SK-N-SH (cell line): ENCODE results near the gene RNF19B. TPM values are rescaled to one million over a fixed set of nuclear protein-coding genes. Genes with fewer than 3 reads are reported as not detected.

Source experiments
- CTCF ChIA-PET: fragments of 300-600, 350-600 bp; formaldehyde crosslinking; extraction: SDS; loops from one replicate; lab custom pipeline; 2021; lab: Yijun Ruan, JAX
- POLR2A ChIA-PET: fragments of 350-600 bp; sonication (Branson Sonifier 250); formaldehyde crosslinking; extraction: SDS; loops from one replicate; lab custom pipeline; 2020; ENCODE audit warnings: antibody characterized with exemption, inconsistent platforms; lab: Yijun Ruan, JAX
- DNase-seq: peaks from one replicate; pipeline ENCODE4 v3.0.0; 2012
- H2AFZ ChIP-seq: fragments of 200-600 bp; sonication (generic); 2 replicates; pipeline ENCODE4 v1.8.1; 2016; ENCODE audit warnings: antibody characterized with exemption, mild to moderate bottlenecking, low read depth
- H3F3A ChIP-seq: fragments of 200-600 bp; sonication (generic); replicated peaks from 2 replicates; pipeline ENCODE3; 2016; ENCODE audit warnings: antibody characterized with exemption, mild to moderate bottlenecking; ENCODE audit not compliant: insufficient read depth
- H3K27ac ChIP-seq, 2 experiments: fragments of 200-500 bp in 1 of 2; fragments of 200-600 bp in 1 of 2; sonication (Bioruptor generic) in 1 of 2; sonication (generic), shearing (Covaris generic) in 1 of 2; 2 replicates each; pipeline versions ENCODE4 v1.5.1 to v1.6.1; 2014 to 2016; ENCODE audit warnings: low read depth in 2 of 2, inconsistent platforms in 1 of 2, low read length in 1 of 2, mild to moderate bottlenecking in 1 of 2, mixed read lengths in 1 of 2
- H3K27me3 ChIP-seq: fragments of 200-600 bp; sonication (generic), shearing (Covaris generic); 2 replicates; pipeline ENCODE4 v1.6.1; 2016; ENCODE audit warnings: mixed run types; ENCODE audit not compliant: insufficient read depth
- H3K36me3 ChIP-seq, 2 experiments: fragments of 200-500 bp in 1 of 2; fragments of 200-600 bp in 1 of 2; sonication (Bioruptor generic) in 1 of 2; sonication (generic) in 1 of 2; replicated peaks in 1 of 2; 2 replicates each; pipeline versions ENCODE3 to v1.5.1; 2014 to 2016; ENCODE audit warnings: low read length in 1 of 2, mild to moderate bottlenecking in 1 of 2; ENCODE audit not compliant: insufficient read depth in 2 of 2, control insufficient read depth in 1 of 2
- H3K4me1 ChIP-seq, 2 experiments: fragments of 200-500 bp in 1 of 2; fragments of 200-600 bp in 1 of 2; sonication (Bioruptor generic) in 1 of 2; sonication (generic), shearing (Covaris generic) in 1 of 2; 2 replicates each; pipeline versions ENCODE4 v1.5.1 to v1.6.1; 2014 to 2016; ENCODE audit warnings: low read depth in 1 of 2, low read length in 1 of 2, mixed run types in 1 of 2; ENCODE audit not compliant: insufficient read depth in 2 of 2, control insufficient read depth in 1 of 2
- H3K4me2 ChIP-seq: fragments of 200-600 bp; sonication (generic), shearing (Covaris generic); 2 replicates; pipeline ENCODE4 v1.6.1; 2017; ENCODE audit warnings: mixed run types
- H3K4me3 ChIP-seq, 2 experiments: fragments of 200-500 bp in 1 of 2; fragments of 200-600 bp in 1 of 2; sonication (Bioruptor generic) in 1 of 2; sonication (generic), shearing (Covaris generic) in 1 of 2; 2 replicates each; pipeline versions ENCODE4 v1.5.1 to v1.8.1; 2014 to 2016; ENCODE audit warnings: low read depth in 2 of 2, inconsistent platforms in 1 of 2, low read length in 1 of 2, mild to moderate bottlenecking in 1 of 2, mixed read lengths in 1 of 2, moderate library complexity in 1 of 2
- H3K79me2 ChIP-seq: fragments of 200-600 bp; sonication (generic); 2 replicates; pipeline ENCODE4 v1.8.1; 2017; ENCODE audit warnings: mild to moderate bottlenecking; ENCODE audit not compliant: insufficient read depth
- H3K9ac ChIP-seq: fragments of 200-600 bp; sonication (generic); 2 replicates; pipeline ENCODE4 v1.6.1; 2017; ENCODE audit warnings: mixed run types
- H3K9me2 ChIP-seq: fragments of 200-600 bp; sonication (generic); 2 replicates; pipeline ENCODE4 v1.6.1; 2017; ENCODE audit warnings: mixed run types
- H3K9me3 ChIP-seq: fragments of 200-600 bp; sonication (generic); 2 replicates; pipeline ENCODE4 v1.6.1; 2017; ENCODE audit warnings: mixed run types, mild to moderate bottlenecking, moderate library complexity
- H4K20me1 ChIP-seq: fragments of 200-600 bp; sonication (generic); 2 replicates; pipeline ENCODE4 v1.6.1; 2017; ENCODE audit warnings: mild to moderate bottlenecking, mixed run types; ENCODE audit not compliant: insufficient read depth
- CHD2 ChIP-seq: fragments of 150-350 bp; IDR thresholded peaks from 2 replicates; pipeline ENCODE4 v1.6.1; 2018; ENCODE audit warnings: low read length; ENCODE audit not compliant: partially characterized antibody
- ELF1 ChIP-seq: IDR thresholded peaks from 2 replicates; pipeline ENCODE4 v1.4.0; 2012
- EP300 ChIP-seq, 2 experiments: IDR thresholded peaks; 2 replicates each; pipeline versions ENCODE4 v1.4.0 to v1.6.1; 2012; ENCODE audit warnings: borderline replicate concordance in 1 of 2, low read depth in 1 of 2, low read length in 1 of 2
- FOSL2 ChIP-seq: IDR thresholded peaks from 2 replicates; pipeline ENCODE4 v1.4.0; 2012; ENCODE audit warnings: low read depth, mild to moderate bottlenecking, moderate library complexity, borderline replicate concordance
- FOXM1 ChIP-seq: IDR thresholded peaks from 2 replicates; pipeline ENCODE4 v1.4.0; 2012; ENCODE audit warnings: low read depth, mild to moderate bottlenecking
- GABPA ChIP-seq: IDR thresholded peaks from 2 replicates; pipeline ENCODE4 v1.4.0; 2012; ENCODE audit warnings: low read depth, mild to moderate bottlenecking
- GATA2 ChIP-seq: sonication (generic); formaldehyde crosslinking; IDR thresholded peaks from 2 replicates; pipeline ENCODE4 v1.5.0; 2020; ENCODE audit warnings: mild to moderate bottlenecking, missing genetic modification reagents
- IRF3 ChIP-seq: fragments of 150-350 bp; IDR thresholded peaks from 2 replicates; pipeline ENCODE4 v1.6.1; 2016; ENCODE audit warnings: mild to moderate bottlenecking, low read depth, low read length
- JUND ChIP-seq: IDR thresholded peaks from 2 replicates; pipeline ENCODE4 v1.4.0; 2012
- MAX ChIP-seq: IDR thresholded peaks from 2 replicates; pipeline ENCODE4 v1.4.0; 2012; ENCODE audit warnings: low read depth
- MEF2A ChIP-seq: IDR thresholded peaks from 2 replicates; pipeline ENCODE4 v1.4.0; 2012; ENCODE audit warnings: low read depth, borderline replicate concordance
- NRF1 ChIP-seq: IDR thresholded peaks from 2 replicates; pipeline ENCODE4 v1.6.1; 2012; ENCODE audit warnings: low read depth, mild to moderate bottlenecking, low read length
- POLR2AphosphoS5 ChIP-seq: IDR thresholded peaks from 2 replicates; pipeline ENCODE4 v1.6.1; 2012; ENCODE audit warnings: low read depth, low read length
- RAD21 ChIP-seq: IDR thresholded peaks from 2 replicates; pipeline ENCODE4 v1.6.1; 2012; ENCODE audit warnings: mild to moderate bottlenecking, low read length
- RCOR1 ChIP-seq: fragments of 150-350 bp; IDR thresholded peaks from 2 replicates; pipeline ENCODE4 v1.6.1; 2017; ENCODE audit warnings: antibody characterized with exemption, low read length
- RFX5 ChIP-seq: IDR thresholded peaks from 2 replicates; pipeline ENCODE4 v1.6.1; 2012; ENCODE audit warnings: mild to moderate bottlenecking, improper control_type of control experiment, low read length
- SIN3A ChIP-seq: IDR thresholded peaks from 2 replicates; pipeline ENCODE4 v1.6.1; 2012; ENCODE audit warnings: low read depth, mild to moderate bottlenecking, low read length, moderate library complexity, borderline replicate concordance
- SMC3 ChIP-seq: IDR thresholded peaks from 2 replicates; pipeline ENCODE4 v1.6.1; 2012; ENCODE audit warnings: low read depth, low read length, improper control_type of control experiment
- TAF1 ChIP-seq: IDR thresholded peaks from 2 replicates; pipeline ENCODE4 v1.6.1; 2012; ENCODE audit warnings: low read depth, mild to moderate bottlenecking, low read length, moderate library complexity, borderline replicate concordance
- TCF12 ChIP-seq: IDR thresholded peaks from 2 replicates; pipeline ENCODE4 v1.4.0; 2012
- TEAD4 ChIP-seq: IDR thresholded peaks from 2 replicates; pipeline ENCODE4 v1.4.0; 2012; ENCODE audit warnings: mild to moderate bottlenecking, borderline replicate concordance; ENCODE audit not compliant: insufficient read depth
- YY1 ChIP-seq: IDR thresholded peaks from 2 replicates; pipeline ENCODE4 v1.4.0; 2012; ENCODE audit warnings: low read depth, mild to moderate bottlenecking
- WGBS: methylation state at CpG from one replicate; pipeline ENCODE4 v1.1.6; 2017; ENCODE audit warnings: low lambda C conversion rate; 5-methylcytosine and 5-hydroxymethylcytosine counted together
- polyA plus RNA-seq, 3 experiments: library from polyadenylated mRNA; depleted of rRNA; stranded (reverse); fragments of >200 nt; gene quantifications; 2 replicates each; pipeline ENCODE4 v1.2.3, GENCODE V29; 2012
- TF ChIP-seq, protein P1 (sequence below): IDR thresholded peaks from 2 replicates; pipeline ENCODE4 v1.4.0; 2012; ENCODE audit warnings: low read depth, borderline replicate concordance
- TF ChIP-seq, protein P2 (sequence below): fragments of 150-350 bp; IDR thresholded peaks from 2 replicates; pipeline ENCODE4 v1.6.1; 2017; ENCODE audit warnings: antibody characterized with exemption, low read length, low read depth, borderline replicate concordance
- TF ChIP-seq, protein P3 (sequence below): IDR thresholded peaks from 2 replicates; pipeline ENCODE4; 2012
- TF ChIP-seq, protein P4 (sequence below): IDR thresholded peaks from 2 replicates; pipeline ENCODE4 v1.4.0; 2012; ENCODE audit warnings: low read depth, borderline replicate concordance

The RNF19B gene
- polyA plus RNA-seq, 1 of the 3 experiments (the other 2 are of a cell fraction), result 20.1 TPM

DNA sequence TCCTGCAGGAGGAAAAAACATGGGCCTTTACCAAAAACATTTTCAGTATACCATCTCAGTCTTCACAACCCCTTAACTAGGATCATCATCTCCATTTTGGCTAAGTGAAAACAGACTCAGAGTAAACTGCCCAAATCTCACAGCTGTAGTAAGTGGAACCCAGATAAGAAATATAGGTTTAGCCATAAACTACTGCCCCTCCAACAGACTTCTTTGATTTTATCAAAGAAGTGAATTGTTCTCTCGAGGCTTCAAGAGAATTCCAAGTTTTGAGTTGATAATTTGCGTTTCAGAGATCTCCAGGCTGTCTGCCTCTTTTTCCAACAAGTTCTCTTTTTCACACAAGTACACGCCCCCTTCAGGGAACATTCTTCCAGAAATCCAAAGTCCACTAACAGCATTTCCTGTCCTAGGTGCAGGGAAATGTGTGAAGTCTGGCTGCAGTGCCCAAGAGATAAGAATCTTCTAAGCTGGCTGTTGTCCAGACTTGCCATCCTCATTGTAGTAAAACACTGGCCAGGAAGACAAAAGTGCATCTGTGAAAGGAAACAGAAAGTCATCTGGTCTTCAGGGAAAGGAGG is 30.8 kb downstream of the RNF19B start:
- H3K36me3 ChIP-seq, result peaks cover 24 to 27% of the 10 kb centered on the region in 2 experiments
- no peak overlapping the region; a peak in 1 of 4 replicates for H3K4me3 ChIP-seq
- no peaks in the 10 kb centered on the region for H3K27me3 ChIP-seq
- DNase-seq, result peak; percentile 79
- peaks cover 31% of the 10 kb centered on the region for H3F3A ChIP-seq
- H3K4me2 ChIP-seq, result peak overlapping the region; percentile 38; the same call in 1 of the 2 replicates
- no peaks in the 10 kb centered on the region for H3K79me2 ChIP-seq
- H2AFZ ChIP-seq, result no peak overlapping the region
- peak overlapping the region; percentile 77 to 80 for H3K27ac ChIP-seq
- no peaks in the 10 kb centered on the region for H3K9me2 ChIP-seq
- WGBS, result 6% methylated on average over 3 of the region's 3 CpGs
- POLR2A ChIA-PET, result interaction anchor here (0.7 to 1.9 kb wide), 2 partner anchors 25 to 30 kb away, joined by 3 to 10 read pairs; partner anchors contain the start of gene RNF19B
- peaks cover 6% of the 10 kb centered on the region; the same call in 1 of the 2 replicates for H4K20me1 ChIP-seq
- no peak overlapping the region; the same call in 1 of the 2 replicates for H3K9ac ChIP-seq
- no peaks in the 10 kb centered on the region for H3K9me3 ChIP-seq
- CTCF ChIA-PET, result interaction anchor here (0.7 to 8.9 kb wide), 45 partner anchors 10 to 1942 kb away, joined by 3 to 120 read pairs (median 6); partner anchors contain the start of genes AZIN2 and HPCA
- H3K4me1 ChIP-seq, result peaks cover 5 to 13% of the 10 kb centered on the region in 2 experiments
- TF ChIP-seq NRF1 (no peak), SIN3A (0 out of 2 replicates have a peak, but pooled peaks have one; percentile 64), JUND (0 out of 2 replicates have a peak, but pooled peaks have one; percentile 34), SMC3 (peak; percentile 29), EP300 (IDR thresholded peaks at IDR 0.05; ENCODE audit: borderline replicate concordance in 1 of 2, low read depth in 1 of 2, low read length in 1 of 2) (peak; percentile 53 to 88; a peak in 3 of 4 replicates), TEAD4 (peak; percentile 18; the same call in 1 of the 2 replicates), TAF1 (no peak), ELF1 (no peak; the same call in 1 of the 2 replicates), IRF3 (no peak), GABPA (0 out of 2 replicates have a peak, but pooled peaks have one; percentile 15), FOSL2 (peak; percentile 31; the same call in 1 of the 2 replicates), GATA2 (CRISPR knock-in tag) (peak; percentile 97), RAD21 (peak; percentile 41), RCOR1 (peak; percentile 99), RFX5 (no peak), TCF12 (peak; percentile 89), YY1 (no peak), FOXM1 (no peak), POLR2AphosphoS5 (peak; percentile 67; the same call in 1 of the 2 replicates), MEF2A (no peak), CHD2 (peak; percentile 84), MAX (peak; percentile 75; the same call in 1 of the 2 replicates)
- TF ChIP-seq, protein P1, sequence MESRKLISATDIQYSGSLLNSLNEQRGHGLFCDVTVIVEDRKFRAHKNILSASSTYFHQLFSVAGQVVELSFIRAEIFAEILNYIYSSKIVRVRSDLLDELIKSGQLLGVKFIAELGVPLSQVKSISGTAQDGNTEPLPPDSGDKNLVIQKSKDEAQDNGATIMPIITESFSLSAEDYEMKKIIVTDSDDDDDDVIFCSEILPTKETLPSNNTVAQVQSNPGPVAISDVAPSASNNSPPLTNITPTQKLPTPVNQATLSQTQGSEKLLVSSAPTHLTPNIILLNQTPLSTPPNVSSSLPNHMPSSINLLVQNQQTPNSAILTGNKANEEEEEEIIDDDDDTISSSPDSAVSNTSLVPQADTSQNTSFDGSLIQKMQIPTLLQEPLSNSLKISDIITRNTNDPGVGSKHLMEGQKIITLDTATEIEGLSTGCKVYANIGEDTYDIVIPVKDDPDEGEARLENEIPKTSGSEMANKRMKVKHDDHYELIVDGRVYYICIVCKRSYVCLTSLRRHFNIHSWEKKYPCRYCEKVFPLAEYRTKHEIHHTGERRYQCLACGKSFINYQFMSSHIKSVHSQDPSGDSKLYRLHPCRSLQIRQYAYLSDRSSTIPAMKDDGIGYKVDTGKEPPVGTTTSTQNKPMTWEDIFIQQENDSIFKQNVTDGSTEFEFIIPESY, result no peak
- TF ChIP-seq, protein P2, sequence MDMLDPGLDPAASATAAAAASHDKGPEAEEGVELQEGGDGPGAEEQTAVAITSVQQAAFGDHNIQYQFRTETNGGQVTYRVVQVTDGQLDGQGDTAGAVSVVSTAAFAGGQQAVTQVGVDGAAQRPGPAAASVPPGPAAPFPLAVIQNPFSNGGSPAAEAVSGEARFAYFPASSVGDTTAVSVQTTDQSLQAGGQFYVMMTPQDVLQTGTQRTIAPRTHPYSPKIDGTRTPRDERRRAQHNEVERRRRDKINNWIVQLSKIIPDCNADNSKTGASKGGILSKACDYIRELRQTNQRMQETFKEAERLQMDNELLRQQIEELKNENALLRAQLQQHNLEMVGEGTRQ, result no peak
- TF ChIP-seq, protein P3, sequence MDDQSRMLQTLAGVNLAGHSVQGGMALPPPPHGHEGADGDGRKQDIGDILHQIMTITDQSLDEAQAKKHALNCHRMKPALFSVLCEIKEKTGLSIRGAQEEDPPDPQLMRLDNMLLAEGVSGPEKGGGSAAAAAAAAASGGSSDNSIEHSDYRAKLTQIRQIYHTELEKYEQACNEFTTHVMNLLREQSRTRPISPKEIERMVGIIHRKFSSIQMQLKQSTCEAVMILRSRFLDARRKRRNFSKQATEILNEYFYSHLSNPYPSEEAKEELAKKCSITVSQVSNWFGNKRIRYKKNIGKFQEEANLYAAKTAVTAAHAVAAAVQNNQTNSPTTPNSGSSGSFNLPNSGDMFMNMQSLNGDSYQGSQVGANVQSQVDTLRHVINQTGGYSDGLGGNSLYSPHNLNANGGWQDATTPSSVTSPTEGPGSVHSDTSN, result peak; percentile 58
- TF ChIP-seq, protein P4, sequence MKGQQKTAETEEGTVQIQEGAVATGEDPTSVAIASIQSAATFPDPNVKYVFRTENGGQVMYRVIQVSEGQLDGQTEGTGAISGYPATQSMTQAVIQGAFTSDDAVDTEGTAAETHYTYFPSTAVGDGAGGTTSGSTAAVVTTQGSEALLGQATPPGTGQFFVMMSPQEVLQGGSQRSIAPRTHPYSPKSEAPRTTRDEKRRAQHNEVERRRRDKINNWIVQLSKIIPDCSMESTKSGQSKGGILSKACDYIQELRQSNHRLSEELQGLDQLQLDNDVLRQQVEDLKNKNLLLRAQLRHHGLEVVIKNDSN, result no peak
